ENCODE data around the gene SATB2.

DNA sequence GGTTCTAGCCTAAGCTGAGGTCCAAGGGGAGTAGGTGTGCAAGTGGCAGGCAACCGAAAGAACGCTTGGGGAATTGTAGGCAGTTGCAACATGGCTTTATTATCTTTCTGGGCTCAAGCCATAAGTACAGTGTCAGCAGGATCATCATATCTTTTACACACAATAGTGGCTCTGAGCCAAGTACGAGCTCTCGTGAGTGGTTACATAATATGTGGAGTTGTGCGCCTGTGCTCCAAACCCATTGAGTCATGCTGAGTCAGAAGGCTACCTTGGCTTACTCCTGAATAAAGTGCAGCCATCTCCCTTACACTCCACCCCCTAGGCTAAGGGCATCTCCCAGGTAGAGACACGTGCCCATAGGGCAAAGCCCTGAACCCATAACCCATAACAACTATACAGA, 233.9 kb downstream of the SATB2 start:
- TF ChIP-seq, protein P1, sequence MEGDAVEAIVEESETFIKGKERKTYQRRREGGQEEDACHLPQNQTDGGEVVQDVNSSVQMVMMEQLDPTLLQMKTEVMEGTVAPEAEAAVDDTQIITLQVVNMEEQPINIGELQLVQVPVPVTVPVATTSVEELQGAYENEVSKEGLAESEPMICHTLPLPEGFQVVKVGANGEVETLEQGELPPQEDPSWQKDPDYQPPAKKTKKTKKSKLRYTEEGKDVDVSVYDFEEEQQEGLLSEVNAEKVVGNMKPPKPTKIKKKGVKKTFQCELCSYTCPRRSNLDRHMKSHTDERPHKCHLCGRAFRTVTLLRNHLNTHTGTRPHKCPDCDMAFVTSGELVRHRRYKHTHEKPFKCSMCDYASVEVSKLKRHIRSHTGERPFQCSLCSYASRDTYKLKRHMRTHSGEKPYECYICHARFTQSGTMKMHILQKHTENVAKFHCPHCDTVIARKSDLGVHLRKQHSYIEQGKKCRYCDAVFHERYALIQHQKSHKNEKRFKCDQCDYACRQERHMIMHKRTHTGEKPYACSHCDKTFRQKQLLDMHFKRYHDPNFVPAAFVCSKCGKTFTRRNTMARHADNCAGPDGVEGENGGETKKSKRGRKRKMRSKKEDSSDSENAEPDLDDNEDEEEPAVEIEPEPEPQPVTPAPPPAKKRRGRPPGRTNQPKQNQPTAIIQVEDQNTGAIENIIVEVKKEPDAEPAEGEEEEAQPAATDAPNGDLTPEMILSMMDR (IDR thresholded peaks at IDR 0.05), result no peak
- no peak for TF ChIP-seq POLR2A (IDR thresholded peaks at IDR 0.05)
